SJCRH30 (cell line): Measurements from ENCODE around the gene HAPSTR1. TPM values are rescaled to one million over a fixed set of nuclear protein-coding genes. Genes with fewer than 3 reads are reported as not detected.

ENCODE experiments used
- DNase-seq, 2 experiments: peaks; one replicate each; pipeline ENCODE4 v3.0.0-alpha.2; 2015 to 2020
- H3K27ac ChIP-seq: fragments of 250-450 bp; sonication (Bioruptor Pico); 2 replicates; pipeline ENCODE4 v1.5.1; 2020; ENCODE audit warnings: mild to moderate bottlenecking, moderate library complexity
- H3K27me3 ChIP-seq: fragments of 250-450 bp; sonication (Bioruptor Pico); 2 replicates; pipeline ENCODE4 v1.5.1; 2020; ENCODE audit warnings: mild to moderate bottlenecking, moderate library complexity
- H3K36me3 ChIP-seq: fragments of 250-450 bp; sonication (Bioruptor Pico); 2 replicates; pipeline ENCODE4 v1.5.1; 2020; ENCODE audit warnings: mild to moderate bottlenecking, moderate library complexity
- H3K4me1 ChIP-seq: fragments of 250-450 bp; sonication (Bioruptor Pico); 2 replicates; pipeline ENCODE4 v1.5.1; 2020; ENCODE audit warnings: mild to moderate bottlenecking, moderate library complexity
- H3K4me3 ChIP-seq: fragments of 250-450 bp; sonication (Bioruptor Pico); 2 replicates; pipeline ENCODE4 v1.5.1; 2020; ENCODE audit warnings: mild to moderate bottlenecking, moderate library complexity
- H3K9me3 ChIP-seq: fragments of 250-450 bp; sonication (Bioruptor Pico); replicated peaks from 2 replicates; pipeline ENCODE4 v1.5.1; 2020; ENCODE audit warnings: mild to moderate bottlenecking, moderate library complexity
- total RNA-seq: library from RNA; depleted of rRNA; stranded (reverse); fragments of >200 nt; shearing (Covaris generic); gene quantifications from 2 replicates; pipeline ENCODE4 v1.2.3, GENCODE V29; 2014; rRNA removed

The HAPSTR1 gene
- total RNA-seq, 1 experiment from 2014 or later: 59.3 TPM

GRCh38 chr16:9134739-9135138 lies 43.3 kb downstream of the HAPSTR1 start:
- Histone ChIP-seq H3K4me1 (0 out of 2 replicates have a peak, but pooled peaks cover 7% of the 10 kb centered on the region), H3K27me3 (no peaks in the 10 kb centered on the region), H3K9me3 (no peaks in the 10 kb centered on the region), H3K4me3 (no peak overlapping the region), H3K27ac (no peak overlapping the region), H3K36me3 (no peaks in the 10 kb centered on the region)
- peak; percentile 69 to 74 for DNase-seq

GRCh38 chr16:9135797-9136196 lies 44.4 kb downstream of the HAPSTR1 start:
- Histone ChIP-seq H3K9me3 (no peaks in the 10 kb centered on the region), H3K4me1 (0 out of 2 replicates have a peak, but pooled peaks cover 7% of the 10 kb centered on the region), H3K27me3 (no peaks in the 10 kb centered on the region), H3K36me3 (no peaks in the 10 kb centered on the region), H3K4me3 (no peak overlapping the region), H3K27ac (no peak overlapping the region)
- DNase-seq: no peak

GRCh38 chr16:9136596-9136995 lies 45.2 kb downstream of the HAPSTR1 start:
- H3K9me3 ChIP-seq: no peaks in the 10 kb centered on the region
- H3K27ac ChIP-seq: no peak overlapping the region
- no peak for DNase-seq
- H3K27me3 ChIP-seq: no peaks in the 10 kb centered on the region
- no peaks in the 10 kb centered on the region for H3K36me3 ChIP-seq
- H3K4me1 ChIP-seq: 0 out of 2 replicates have a peak, but pooled peaks cover 7% of the 10 kb centered on the region
- H3K4me3 ChIP-seq: no peak overlapping the region

GRCh38 chr16:9138021-9138680 lies 46.7 kb downstream of the HAPSTR1 start:
- Histone ChIP-seq H3K9me3 (no peaks in the 10 kb centered on the region), H3K4me3 (no peak overlapping the region), H3K27ac (no peak overlapping the region), H3K4me1 (0 out of 2 replicates have a peak, but pooled peaks cover 7% of the 10 kb centered on the region), H3K27me3 (no peaks in the 10 kb centered on the region), H3K36me3 (no peaks in the 10 kb centered on the region)
- no peak for DNase-seq

- Histone ChIP-seq H3K36me3 (no peaks in the 10 kb centered on the region), H3K27me3 (no peaks in the 10 kb centered on the region), H3K27ac (no peak overlapping the region), H3K4me3 (no peak overlapping the region), H3K9me3 (no peaks in the 10 kb centered on the region), H3K4me1 (0 out of 2 replicates have a peak, but pooled peaks cover 7% of the 10 kb centered on the region)
- DNase-seq: peak; percentile 41 to 57
Measured at GRCh38 chr16:9138731-9139501, 47.5 kb downstream of the HAPSTR1 start.

GRCh38 chr16:9139965-9140364 lies 48.5 kb downstream of the HAPSTR1 start:
- Histone ChIP-seq H3K36me3 (no peaks in the 10 kb centered on the region), H3K4me1 (0 out of 2 replicates have a peak, but pooled peaks cover 4% of the 10 kb centered on the region), H3K27me3 (no peaks in the 10 kb centered on the region), H3K27ac (no peak overlapping the region), H3K9me3 (no peaks in the 10 kb centered on the region), H3K4me3 (no peak overlapping the region)
- peak in 1 of 2 experiments; percentile 43 for DNase-seq

Other genes starting within 250 kb of the HAPSTR1 start
- gene CARHSP1, start 222.6 kb upstream of the HAPSTR1 start, total RNA-seq: 196 and 233 TPM in 2 replicates
- gene LITAFD, start 209.3 kb upstream of the HAPSTR1 start, total RNA-seq: not detected in 2 replicates
- 83.7 and 91.7 TPM in 2 replicates for gene USP7, start 127.7 kb upstream of the HAPSTR1 start, total RNA-seq